T47D (cell line): ENCODE measurements around the gene IGF2.
"Not testable (repeated sequence)": the region's sequence is repeated elsewhere in the genome, so short reads cannot be mapped to it uniquely, and the experiment has no call there.

ENCODE experiments used
- DNase-seq, 2 experiments: peaks; one replicate each; pipeline versions ENCODE4 v3.0.0 to v3.0.0-alpha.2; 2011 to 2012; ENCODE audit warnings: low read depth in 1 of 2, low spot score in 1 of 2
- JUND ChIP-seq: IDR thresholded peaks from 2 replicates; pipeline ENCODE4 v1.6.1; 2012; ENCODE audit warnings: low read depth
- in situ Hi-C: cut with HindIII; loops from 2 replicates; pipeline ENCODE4 v1.10.0; 2016; ENCODE audit warnings: low sequenced_read_pairs, low pct_unique_long_range_greater_than_20kb

The IGF2 gene

GRCh38 chr11:2139123-2139521 is at the start of gene IGF2:
TSS of gene IGF2 (minus strand) at chr11:2139389. CDS start at chr11:2135523, 3,866 bp downstream.
- in situ Hi-C loops: no loop called here
- DNase-seq: peak; percentile 46 to 60
- TF ChIP-seq JUND: no peak

GRCh38 chr11:2188745-2189144 is 49.6 kb upstream of the IGF2 start:
- no peak for DNase-seq
- in situ Hi-C loops: no loop called here
- TF ChIP-seq JUND: no peak

GRCh38 chr11:2187280-2187707 is 48.1 kb upstream of the IGF2 start:
- in situ Hi-C loops: no loop called here
- no peak for DNase-seq
- TF ChIP-seq JUND: no peak

GRCh38 chr11:2186669-2187279 is 47.6 kb upstream of the IGF2 start:
- peak; percentile 71 to 76 for DNase-seq
- in situ Hi-C loops: no loop called here
- TF ChIP-seq JUND: no peak

DNA sequence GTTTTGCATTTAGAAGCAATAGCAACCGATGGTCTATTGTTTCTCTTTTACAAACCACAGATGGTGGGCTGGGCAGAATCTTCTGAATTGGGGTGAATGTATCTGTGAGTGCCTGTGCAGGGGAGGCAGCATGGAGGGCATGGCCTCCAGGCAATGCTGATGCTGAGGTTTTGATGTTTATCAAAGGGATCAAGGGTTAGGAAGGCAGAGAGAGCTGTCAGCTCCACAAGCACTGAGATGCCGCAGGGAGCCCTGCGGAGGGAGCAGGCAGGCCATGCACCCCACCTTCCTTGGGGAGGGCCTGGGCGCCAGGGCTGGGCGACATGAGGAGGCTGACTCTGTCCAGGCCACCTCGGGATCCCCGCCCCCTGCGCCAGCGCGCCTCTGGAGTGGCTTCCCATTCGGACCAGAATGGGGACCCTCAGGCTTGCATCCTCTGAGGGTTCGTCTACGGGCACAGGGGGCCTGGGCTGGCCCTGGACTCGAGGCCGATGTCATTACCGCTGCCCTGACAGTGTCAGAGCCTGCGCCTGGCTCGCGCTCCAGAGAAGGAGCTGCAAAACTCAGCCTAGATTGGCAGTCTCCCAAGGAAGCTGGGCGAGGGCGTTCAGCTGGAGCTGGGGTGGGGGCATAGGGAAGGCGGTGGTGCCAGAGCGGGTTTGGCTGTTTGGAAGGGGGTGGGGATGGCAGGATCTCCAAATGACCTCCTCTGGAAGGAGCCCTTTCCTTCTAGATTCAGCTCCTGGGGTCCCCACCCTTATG is 46.3 kb upstream of the IGF2 start:
- DNase-seq: no peak
- in situ Hi-C loops: no loop called here
- no peak for TF ChIP-seq JUND

- in situ Hi-C loops: no loop called here
- TF ChIP-seq JUND: no peak
- no peak for DNase-seq
These were observed 43.7 kb upstream of the IGF2 start for GRCh38 chr11:2182692-2183474.

DNA sequence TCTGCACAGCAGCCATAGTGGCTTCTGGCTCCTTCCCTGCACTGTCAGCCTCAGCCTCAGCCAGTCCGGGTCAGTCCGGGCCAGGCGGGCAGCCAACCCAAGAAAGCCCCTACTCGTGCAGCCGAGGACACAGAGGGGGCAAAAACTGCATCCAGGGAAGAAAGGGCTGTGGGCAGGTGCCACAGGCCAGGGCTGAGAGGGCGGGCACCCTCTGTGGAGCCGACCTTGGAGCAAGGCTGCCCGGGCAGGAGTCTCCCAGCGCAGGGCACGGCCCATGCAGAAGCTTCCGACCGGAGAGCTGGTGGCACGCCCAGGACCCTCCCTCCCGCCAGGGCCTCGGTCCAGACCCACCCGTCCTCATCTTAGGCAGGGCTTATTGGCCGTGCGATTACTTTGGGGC is 42.9 kb upstream of the IGF2 start:
- in situ Hi-C loops: no loop called here
- no peak for DNase-seq
- no peak for TF ChIP-seq JUND

GRCh38 chr11:2180789-2181370 is 41.7 kb upstream of the IGF2 start:
- no peak for DNase-seq
- TF ChIP-seq JUND: no peak
- in situ Hi-C loops: no loop called here

DNA sequence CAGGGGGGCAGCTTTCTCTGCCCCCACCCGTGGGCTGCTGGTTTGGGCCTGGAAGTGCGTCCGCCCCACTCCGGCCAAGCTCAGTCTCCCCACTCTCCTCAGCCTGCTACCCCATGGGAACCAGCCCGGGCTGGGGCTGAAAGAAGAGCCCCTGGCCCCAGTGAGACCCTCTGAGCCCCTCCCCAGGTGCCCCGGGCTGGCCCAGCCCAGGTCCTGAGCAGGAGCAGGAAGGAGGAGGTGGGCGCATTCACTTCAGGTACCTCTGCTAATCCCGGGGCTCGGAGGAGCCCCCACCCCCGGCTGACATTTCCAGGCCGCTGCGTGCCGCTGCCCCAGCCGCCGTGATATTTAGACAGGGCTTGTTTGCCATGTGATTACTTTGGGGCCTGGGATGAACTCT is 41.2 kb upstream of the IGF2 start:
- in situ Hi-C loops: no loop called here

GRCh38 chr11:2179516-2179915 is 40.3 kb upstream of the IGF2 start:
- no peak for DNase-seq
- in situ Hi-C loops: no loop called here
- TF ChIP-seq JUND: no peak

More for the DNA sequence above, 41.2 kb upstream of the IGF2 start:
- TF ChIP-seq JUND: no peak
- DNase-seq: no peak

GRCh38 chr11:2178906-2179494 is 39.8 kb upstream of the IGF2 start:
- TF ChIP-seq JUND: no peak
- no peak for DNase-seq
- in situ Hi-C loops: no loop called here

DNA sequence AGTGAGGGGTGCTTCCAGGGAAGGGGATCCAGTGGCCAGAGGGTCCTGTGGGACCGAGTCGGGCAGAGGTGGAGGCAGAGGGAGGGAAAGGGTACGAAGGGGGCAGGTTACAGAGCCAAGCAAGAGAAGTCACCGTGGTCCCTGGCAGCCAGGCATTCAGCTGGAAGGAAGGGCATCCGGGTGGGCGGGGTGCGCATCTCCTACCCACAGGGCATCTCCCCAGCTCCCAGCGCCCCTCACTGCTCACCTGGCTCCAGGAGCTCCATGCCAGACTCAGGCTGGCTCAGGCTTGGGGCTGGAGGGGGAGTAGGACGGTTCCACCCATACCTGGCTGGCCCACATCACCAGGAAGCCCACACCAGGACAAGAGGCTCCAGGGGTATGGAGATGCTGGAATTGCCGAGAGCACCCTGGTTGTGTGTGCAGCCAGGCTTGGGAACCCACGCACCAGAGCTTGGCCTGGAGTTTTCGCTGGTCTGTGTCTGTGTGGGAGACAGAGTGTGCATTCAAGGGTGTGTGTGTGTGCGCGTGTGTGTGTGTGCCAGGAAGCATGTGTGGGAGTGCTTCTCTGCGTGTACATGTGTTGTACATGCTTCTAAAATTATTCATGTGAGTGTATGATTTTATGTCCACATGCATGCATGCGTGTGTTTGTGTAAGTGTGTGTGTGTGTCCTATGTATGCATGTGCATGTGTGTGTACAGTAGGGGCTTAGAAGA is 39.0 kb upstream of the IGF2 start:
- in situ Hi-C loops, DNase-seq: not testable (repeated sequence)
